Duodenal mucosa (tissue), 2 donors: ENCODE results near the gene SH3BP1.

Experiments used
- H3K27ac ChIP-seq: one replicate; pipeline ENCODE4 v1.7.0; 2013; ENCODE audit warnings: low read depth, low read length
- H3K27me3 ChIP-seq, 2 donors: one replicate each; pipeline ENCODE4 v1.7.0; 2013; ENCODE audit warnings: low read length in 2 of 2, control low read depth in 1 of 2; ENCODE audit not compliant: insufficient read depth in 2 of 2, control insufficient read depth in 1 of 2
- H3K36me3 ChIP-seq, 2 donors: one replicate each; pipeline ENCODE4 v1.7.0; 2013; ENCODE audit warnings: low read length in 2 of 2, control low read depth in 1 of 2; ENCODE audit not compliant: insufficient read depth in 2 of 2, control insufficient read depth in 1 of 2
- H3K4me1 ChIP-seq, 2 donors: one replicate each; pipeline ENCODE4 v1.7.0; 2013; ENCODE audit warnings: low read length in 2 of 2, control low read depth in 1 of 2; ENCODE audit not compliant: insufficient read depth in 2 of 2, control insufficient read depth in 1 of 2
- H3K4me3 ChIP-seq, 2 donors: one replicate each; pipeline ENCODE4 v1.7.0; 2013; ENCODE audit warnings: low read length in 2 of 2, low read depth in 1 of 2
- H3K9ac ChIP-seq, 2 donors: one replicate each; pipeline ENCODE4 v1.7.0; 2013; ENCODE audit warnings: low read length in 2 of 2, low read depth in 1 of 2
- H3K9me3 ChIP-seq, 2 donors: one replicate each; pipeline ENCODE4 v1.7.0; 2013; ENCODE audit warnings: low read length in 2 of 2, control low read depth in 1 of 2; ENCODE audit not compliant: control insufficient read depth in 1 of 2

The SH3BP1 gene

GRCh38 chr22:37632174-37633088 lies 7.0 kb upstream of the SH3BP1 start:
- Histone ChIP-seq H3K27me3 (no peaks in the 10 kb centered on the region), H3K4me3 (peak overlapping the region in 1 of 2 donors; percentile 50), H3K27ac (peak overlapping the region; percentile 70), H3K9ac (peak overlapping the region; percentile 47 to 70), H3K9me3 (no peaks in the 10 kb centered on the region), H3K4me1 (peaks cover 62 to 74% of the 10 kb centered on the region in 2 donors), H3K36me3 (peaks cover 5 to 40% of the 10 kb centered on the region in 2 donors)

DNA sequence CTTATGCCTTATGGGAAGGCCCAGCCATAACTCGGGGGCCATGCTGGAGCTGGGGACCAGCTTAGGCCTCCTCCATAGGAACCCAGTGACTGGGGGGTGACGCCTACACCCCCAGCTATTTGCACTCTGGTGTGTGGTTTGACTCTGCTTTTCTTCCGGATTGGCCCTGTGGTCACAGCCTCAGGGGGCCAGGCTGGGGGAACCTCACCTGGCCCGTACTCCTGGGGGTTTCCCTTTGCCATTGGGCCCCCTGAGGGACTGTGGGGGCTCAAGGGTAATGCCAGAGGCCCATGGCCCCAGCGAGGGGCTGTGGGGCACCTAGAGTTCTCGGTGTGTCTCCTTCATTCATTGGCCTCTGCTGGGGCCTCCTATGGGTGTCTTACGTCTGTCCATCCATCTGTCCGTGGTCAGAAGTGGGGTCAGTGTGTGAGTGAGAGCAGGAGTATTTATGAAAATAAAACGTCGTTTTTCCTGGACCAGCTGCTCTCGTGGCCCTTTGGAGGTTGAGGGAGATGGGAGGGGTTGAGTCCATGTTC lies 6.3 kb upstream of the SH3BP1 start:
- peaks cover 5 to 40% of the 10 kb centered on the region in 2 donors for H3K36me3 ChIP-seq
- peak overlapping the region in 1 of 2 donors; percentile 50 for H3K4me3 ChIP-seq
- H3K27me3 ChIP-seq: no peaks in the 10 kb centered on the region
- H3K27ac ChIP-seq: peak overlapping the region; percentile 70
- H3K4me1 ChIP-seq: peaks cover 66 to 75% of the 10 kb centered on the region in 2 donors
- no peaks in the 10 kb centered on the region for H3K9me3 ChIP-seq
- peak overlapping the region; percentile 47 to 70 for H3K9ac ChIP-seq

- Histone ChIP-seq H3K9me3 (no peaks in the 10 kb centered on the region), H3K36me3 (peaks cover 5 to 39% of the 10 kb centered on the region in 2 donors), H3K9ac (peak overlapping the region; percentile 47 to 70), H3K27me3 (no peaks in the 10 kb centered on the region), H3K27ac (peak overlapping the region; percentile 70), H3K4me3 (peak overlapping the region; percentile 50), H3K4me1 (peaks cover 72 to 81% of the 10 kb centered on the region in 2 donors)
These were observed 5.6 kb upstream of the SH3BP1 start for GRCh38 chr22:37633625-37634416.

GRCh38 chr22:37634417-37634924 lies 5.0 kb upstream of the SH3BP1 start:
- Histone ChIP-seq H3K9me3 (no peaks in the 10 kb centered on the region), H3K4me3 (peak overlapping the region; percentile 50), H3K27ac (peak overlapping the region; percentile 28), H3K9ac (peak overlapping the region; percentile 47 to 70), H3K27me3 (no peaks in the 10 kb centered on the region), H3K4me1 (peaks cover 75 to 85% of the 10 kb centered on the region in 2 donors), H3K36me3 (peaks cover 2 to 32% of the 10 kb centered on the region in 2 donors)

DNA sequence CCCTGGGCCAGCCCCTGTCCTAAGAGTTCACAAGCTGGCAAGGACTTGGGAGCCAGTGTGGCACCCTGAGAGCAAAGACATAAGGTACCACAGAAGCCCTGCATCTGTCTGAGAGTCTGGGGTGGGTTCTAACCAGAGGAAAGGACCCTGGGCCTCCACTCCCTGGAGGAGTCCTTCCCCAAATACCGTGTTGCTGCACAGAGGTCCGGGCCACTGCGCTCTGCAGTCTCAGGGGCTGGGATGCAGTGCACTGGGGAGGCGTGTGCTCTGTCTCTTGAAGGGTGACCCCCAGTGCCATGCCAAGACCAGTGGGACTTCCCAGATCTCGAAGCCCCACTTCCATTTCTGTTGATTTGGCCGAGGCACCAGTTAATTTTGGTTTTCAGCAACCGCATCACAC lies 4.3 kb upstream of the SH3BP1 start:
- no peak overlapping the region for H3K4me3 ChIP-seq
- H3K9me3 ChIP-seq: no peaks in the 10 kb centered on the region
- H3K36me3 ChIP-seq: peaks cover 0 to 25% of the 10 kb centered on the region in 2 donors
- H3K4me1 ChIP-seq: peaks cover 75 to 85% of the 10 kb centered on the region in 2 donors
- no peaks in the 10 kb centered on the region for H3K27me3 ChIP-seq
- peak overlapping the region; percentile 28 for H3K27ac ChIP-seq
- H3K9ac ChIP-seq: peak overlapping the region in 1 of 2 donors; percentile 70

GRCh38 chr22:37636186-37636948 lies 3.1 kb upstream of the SH3BP1 start:
- H3K27ac ChIP-seq: no peak overlapping the region
- no peaks in the 10 kb centered on the region for H3K9me3 ChIP-seq
- H3K36me3 ChIP-seq: peaks cover 0 to 16% of the 10 kb centered on the region in 2 donors
- peak overlapping the region; percentile 30 to 96 for H3K9ac ChIP-seq
- peak overlapping the region in 1 of 2 donors; percentile 1 for H3K4me3 ChIP-seq
- H3K27me3 ChIP-seq: no peaks in the 10 kb centered on the region
- peaks cover 78 to 91% of the 10 kb centered on the region in 2 donors for H3K4me1 ChIP-seq

DNA sequence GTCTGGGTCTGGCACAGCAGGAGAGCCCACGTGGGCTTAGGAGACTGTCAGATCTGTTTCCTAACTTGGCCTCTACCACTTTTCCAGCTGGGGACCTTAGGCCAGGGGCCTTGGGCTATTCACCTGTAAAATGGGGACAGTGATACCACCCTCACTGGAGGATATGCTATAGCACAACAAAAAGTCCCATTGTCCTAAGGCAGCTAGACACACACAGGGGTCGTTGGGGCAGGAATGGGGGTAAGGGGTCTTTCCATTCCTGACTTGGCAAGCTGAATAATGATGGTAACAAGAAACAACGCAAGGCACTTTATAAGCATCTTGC lies 2.6 kb upstream of the SH3BP1 start:
- peak overlapping the region in 1 of 2 donors; percentile 96 for H3K9ac ChIP-seq
- H3K4me1 ChIP-seq: peaks cover 76 to 91% of the 10 kb centered on the region in 2 donors

GRCh38 chr22:37638391-37639069 lies 939 bp upstream of the SH3BP1 start:
- peaks cover 8 to 15% of the 10 kb centered on the region in 2 donors for H3K36me3 ChIP-seq
- no peaks in the 10 kb centered on the region for H3K9me3 ChIP-seq
- H3K9ac ChIP-seq: peak overlapping the region; percentile 96 to 97
- H3K27ac ChIP-seq: peak overlapping the region; percentile 77
- H3K4me3 ChIP-seq: peak overlapping the region; percentile 90 to 91
- H3K27me3 ChIP-seq: no peaks in the 10 kb centered on the region
- H3K4me1 ChIP-seq: peaks cover 76 to 90% of the 10 kb centered on the region in 2 donors

More for the DNA sequence above, 2.6 kb upstream of the SH3BP1 start:
- Histone ChIP-seq H3K27me3 (no peaks in the 10 kb centered on the region), H3K36me3 (peaks cover 1 to 11% of the 10 kb centered on the region in 2 donors), H3K4me3 (peak overlapping the region in 1 of 2 donors; percentile 1), H3K9me3 (no peaks in the 10 kb centered on the region), H3K27ac (no peak overlapping the region)
